ENCODE results near the gene SPAG17. TPM values are rescaled to one million over a fixed set of nuclear protein-coding genes. Genes with fewer than 3 reads are reported as not detected.

The SPAG17 gene
- total RNA-seq, 2 experiments from 2014 or later = not detected

GRCh38 chr1:117930484-117930883 is 254.5 kb downstream of the SPAG17 start:
- peak overlapping the region; percentile 93 for H3K4me3 ChIP-seq (ENCODE audit: low read depth, low read length, poor library complexity, severe bottlenecking)
- H3K4me1 ChIP-seq (ENCODE audit: insufficient read depth, low read length, poor library complexity, severe bottlenecking) = peaks cover 24% of the 10 kb centered on the region
- peaks cover 57% of the 10 kb centered on the region for H3K79me2 ChIP-seq (ENCODE audit: insufficient read depth, low read depth, low read length)
- H3K27ac ChIP-seq (ENCODE audit: low read depth, low read length, poor library complexity, severe bottlenecking) = peak overlapping the region; percentile 51
- no TSS peak for BruUV-seq (replicated peaks)
- peak overlapping the region; percentile 97 for H3K4me2 ChIP-seq (ENCODE audit: low read length)
- peak overlapping the region; percentile 91 for H2AFZ ChIP-seq (ENCODE audit: low read length)
- TF ChIP-seq CTCF (conservative IDR thresholded peaks at IDR 0.05; ENCODE audit: low read length) = no peak
- TF ChIP-seq EZH2phosphoT487 (IDR thresholded peaks at IDR 0.05; ENCODE audit: borderline replicate concordance, low read depth, low read length) = no peak
- peaks cover 27% of the 10 kb centered on the region for H3K36me3 ChIP-seq (ENCODE audit: insufficient read depth, low read length)
- H3K9me2 ChIP-seq (ENCODE audit: insufficient read depth, low read length) = no peaks in the 10 kb centered on the region
- intact Hi-C loops (cut with micrococcal nuclease; ENCODE audit: unreplicated experiment) = no loop called here
- no peak for DNase-seq (ENCODE audit: low spot score)
- ChIA-PET CTCF (ENCODE audit: unreplicated experiment) (no interaction called here), POLR2A (interaction anchor here (0.9 to 1.2 kb wide), 2 partner anchors 11 to 34 kb away, joined by 3 read pairs; no protein-coding TSS in a partner anchor)
- H3K9me3 ChIP-seq (ENCODE audit: low read length) = no peaks in the 10 kb centered on the region
- H4K20me1 ChIP-seq (ENCODE audit: insufficient read depth, low read length) = peaks cover 18% of the 10 kb centered on the region; the same call in 1 of the 2 replicates

- Histone ChIP-seq H3K4me1 (ENCODE audit: insufficient read depth, low read length, poor library complexity, severe bottlenecking) (peaks cover 24% of the 10 kb centered on the region), H3K9me2 (ENCODE audit: insufficient read depth, low read length) (no peaks in the 10 kb centered on the region), H3K27ac (ENCODE audit: low read depth, low read length, poor library complexity, severe bottlenecking) (peak overlapping the region; percentile 51), H3K9me3 (ENCODE audit: low read length) (no peaks in the 10 kb centered on the region), H3K79me2 (ENCODE audit: insufficient read depth, low read depth, low read length) (peaks cover 57% of the 10 kb centered on the region), H2AFZ (ENCODE audit: low read length) (peak overlapping the region; percentile 91), H3K4me3 (ENCODE audit: low read depth, low read length, poor library complexity, severe bottlenecking) (peak overlapping the region; percentile 93), H4K20me1 (ENCODE audit: insufficient read depth, low read length) (peaks cover 18% of the 10 kb centered on the region; the same call in 1 of the 2 replicates), H3K36me3 (ENCODE audit: insufficient read depth, low read length) (peaks cover 23% of the 10 kb centered on the region), H3K4me2 (ENCODE audit: low read length) (peak overlapping the region; percentile 97)
- TF ChIP-seq EZH2phosphoT487 (IDR thresholded peaks at IDR 0.05; ENCODE audit: borderline replicate concordance, low read depth, low read length) (no peak), CTCF (conservative IDR thresholded peaks at IDR 0.05; ENCODE audit: low read length) (no peak)
- BruUV-seq (replicated peaks) = no TSS peak
- intact Hi-C loops (cut with micrococcal nuclease; ENCODE audit: unreplicated experiment) = no loop called here
- DNase-seq (ENCODE audit: low spot score) = peak; percentile 24
- CTCF ChIA-PET (ENCODE audit: unreplicated experiment) = no interaction called here
- POLR2A ChIA-PET = interaction anchor here (0.9 to 1.2 kb wide), 2 partner anchors 10 to 34 kb away, joined by 3 read pairs; no protein-coding TSS in a partner anchor
Observed at GRCh38 chr1:117930173-117930447, 254.9 kb downstream of the SPAG17 start.

GRCh38 chr1:117929343-117930172 is 255.5 kb downstream of the SPAG17 start, which contains the start of the genes GDAP2 and WDR3:
Gene GDAP2 (minus strand): TSS chr1:117929621. CDS start chr1:117920357, 9,264 bp downstream.
Gene WDR3 (plus strand): TSS chr1:117929739. CDS start chr1:117933320, 3,581 bp downstream.
- Histone ChIP-seq H3K9me3 (ENCODE audit: low read length) (no peaks in the 10 kb centered on the region), H3K4me3 (ENCODE audit: low read depth, low read length, poor library complexity, severe bottlenecking) (peak within 1 kb of the TSS; percentile 93), H4K20me1 (ENCODE audit: insufficient read depth, low read length) (peaks cover 18% of the 10 kb centered on the region; the same call in 1 of the 2 replicates), H3K4me2 (ENCODE audit: low read length) (peak within 1 kb of the TSS; percentile 97), H3K4me1 (ENCODE audit: insufficient read depth, low read length, poor library complexity, severe bottlenecking) (peaks cover 24% of the 10 kb centered on the region), H3K9me2 (ENCODE audit: insufficient read depth, low read length) (no peaks in the 10 kb centered on the region), H2AFZ (ENCODE audit: low read length) (peak within 1 kb of the TSS; percentile 91), H3K36me3 (ENCODE audit: insufficient read depth, low read length) (peaks cover 18% of the 10 kb centered on the region), H3K79me2 (ENCODE audit: insufficient read depth, low read depth, low read length) (peaks cover 57% of the 10 kb centered on the region), H3K27ac (ENCODE audit: low read depth, low read length, poor library complexity, severe bottlenecking) (peak within 1 kb of the TSS; percentile 51)
- intact Hi-C loops (cut with micrococcal nuclease; ENCODE audit: unreplicated experiment) = loop anchor here (2.0 to 10.0 kb wide), 4 partner anchors 295 to 1211 kb away; partner anchors contain the start of genes MAN1A2, TTF2 and WARS2
- peak; percentile 99 for DNase-seq (ENCODE audit: low spot score)
- no TSS peak for BruUV-seq (replicated peaks)
- ChIA-PET CTCF (ENCODE audit: unreplicated experiment) (interaction anchor here (0.6 kb wide), 1 partner anchor 834 kb away, joined by 3 read pairs; no protein-coding TSS in a partner anchor), POLR2A (interaction anchor here (0.9 to 1.9 kb wide), 9 partner anchors 8 to 255 kb away, joined by 3 to 10 read pairs (median 3); no protein-coding TSS in a partner anchor)
- no peak for TF ChIP-seq EZH2phosphoT487 (IDR thresholded peaks at IDR 0.05; ENCODE audit: borderline replicate concordance, low read depth, low read length)
- no peak for TF ChIP-seq CTCF (conservative IDR thresholded peaks at IDR 0.05; ENCODE audit: low read length)

Measured in OCI-LY7 (cell line).